ENCODE results near the gene NDST1.

Gene NDST1

GRCh38 chr5:150605546-150605945 is 97.6 kb downstream of the NDST1 start:
- no peak for ATAC-seq
- TF ChIP-seq ZFP30 (CRISPR knock-in tag; IDR thresholded peaks at IDR 0.05) (no peak), TSHZ2 (CRISPR knock-in tag; IDR thresholded peaks at IDR 0.05) (no peak), ZNF565 (CRISPR knock-in tag; conservative IDR thresholded peaks at IDR 0.05; ENCODE audit: low read depth) (no peak), CSRNP3 (CRISPR knock-in tag; IDR thresholded peaks at IDR 0.05) (no peak), BACH2 (CRISPR knock-in tag; IDR thresholded peaks at IDR 0.05; ENCODE audit: borderline replicate concordance) (no peak)
- TF ChIP-seq, protein P1, sequence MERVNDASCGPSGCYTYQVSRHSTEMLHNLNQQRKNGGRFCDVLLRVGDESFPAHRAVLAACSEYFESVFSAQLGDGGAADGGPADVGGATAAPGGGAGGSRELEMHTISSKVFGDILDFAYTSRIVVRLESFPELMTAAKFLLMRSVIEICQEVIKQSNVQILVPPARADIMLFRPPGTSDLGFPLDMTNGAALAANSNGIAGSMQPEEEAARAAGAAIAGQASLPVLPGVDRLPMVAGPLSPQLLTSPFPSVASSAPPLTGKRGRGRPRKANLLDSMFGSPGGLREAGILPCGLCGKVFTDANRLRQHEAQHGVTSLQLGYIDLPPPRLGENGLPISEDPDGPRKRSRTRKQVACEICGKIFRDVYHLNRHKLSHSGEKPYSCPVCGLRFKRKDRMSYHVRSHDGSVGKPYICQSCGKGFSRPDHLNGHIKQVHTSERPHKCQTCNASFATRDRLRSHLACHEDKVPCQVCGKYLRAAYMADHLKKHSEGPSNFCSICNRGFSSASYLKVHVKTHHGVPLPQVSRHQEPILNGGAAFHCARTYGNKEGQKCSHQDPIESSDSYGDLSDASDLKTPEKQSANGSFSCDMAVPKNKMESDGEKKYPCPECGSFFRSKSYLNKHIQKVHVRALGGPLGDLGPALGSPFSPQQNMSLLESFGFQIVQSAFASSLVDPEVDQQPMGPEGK (CRISPR knock-in tag; IDR thresholded peaks at IDR 0.05; ENCODE audit: borderline replicate concordance): no peak

DNA sequence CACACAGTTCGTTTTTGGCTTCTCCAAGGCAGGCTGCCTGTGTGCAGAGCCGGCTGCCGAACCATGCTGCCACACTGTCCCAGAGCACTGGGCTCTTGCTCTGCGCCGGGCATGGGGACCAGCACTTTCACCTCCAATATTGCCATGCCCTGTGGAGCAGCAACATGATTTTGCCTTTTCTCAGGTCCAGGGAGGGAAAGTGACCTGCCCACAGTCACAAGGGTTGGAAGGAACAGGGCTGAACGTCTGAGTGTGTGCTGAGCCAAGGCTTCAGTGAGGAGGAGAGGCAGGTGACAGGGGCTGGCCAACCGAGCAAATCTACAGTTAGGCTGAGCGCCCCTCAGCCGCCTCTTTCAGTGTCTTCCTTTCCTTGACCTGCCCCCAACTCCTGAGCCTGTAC is 98.5 kb downstream of the NDST1 start:
- ATAC-seq: no peak
- no peak for TF ChIP-seq PPARA (CRISPR knock-in tag; IDR thresholded peaks at IDR 0.05; ENCODE audit: borderline replicate concordance)
- TF ChIP-seq ZNF565 (CRISPR knock-in tag; conservative IDR thresholded peaks at IDR 0.05; ENCODE audit: low read depth): no peak
- no peak for TF ChIP-seq CSRNP3 (CRISPR knock-in tag; IDR thresholded peaks at IDR 0.05)
- TF ChIP-seq, protein P1 (CRISPR knock-in tag; IDR thresholded peaks at IDR 0.05; ENCODE audit: borderline replicate concordance): no peak
- TF ChIP-seq ZNF8 (CRISPR knock-in tag; IDR thresholded peaks at IDR 0.05): no peak
- no peak for TF ChIP-seq RARB (CRISPR knock-in tag; IDR thresholded peaks at IDR 0.05)
- TF ChIP-seq ZFP3 (CRISPR knock-in tag; IDR thresholded peaks at IDR 0.05): no peak
- no peak for TF ChIP-seq GLIS3 (CRISPR knock-in tag; IDR thresholded peaks at IDR 0.05)
- no peak for TF ChIP-seq ZFP30 (CRISPR knock-in tag; IDR thresholded peaks at IDR 0.05)
- no peak for TF ChIP-seq POU6F1 (CRISPR knock-in tag; IDR thresholded peaks at IDR 0.05; ENCODE audit: borderline replicate concordance, low read depth)
- no peak for TF ChIP-seq ZC3H10 (CRISPR knock-in tag; IDR thresholded peaks at IDR 0.05)
- no peak for TF ChIP-seq BACH2 (CRISPR knock-in tag; IDR thresholded peaks at IDR 0.05; ENCODE audit: borderline replicate concordance)
- TF ChIP-seq SNAI2 (CRISPR knock-in tag; IDR thresholded peaks at IDR 0.05): no peak
- no peak for TF ChIP-seq ESRRG (CRISPR knock-in tag; IDR thresholded peaks at IDR 0.05)
- no peak for TF ChIP-seq TOX (CRISPR knock-in tag; IDR thresholded peaks at IDR 0.05; ENCODE audit: borderline replicate concordance)
- TF ChIP-seq, protein P2, sequence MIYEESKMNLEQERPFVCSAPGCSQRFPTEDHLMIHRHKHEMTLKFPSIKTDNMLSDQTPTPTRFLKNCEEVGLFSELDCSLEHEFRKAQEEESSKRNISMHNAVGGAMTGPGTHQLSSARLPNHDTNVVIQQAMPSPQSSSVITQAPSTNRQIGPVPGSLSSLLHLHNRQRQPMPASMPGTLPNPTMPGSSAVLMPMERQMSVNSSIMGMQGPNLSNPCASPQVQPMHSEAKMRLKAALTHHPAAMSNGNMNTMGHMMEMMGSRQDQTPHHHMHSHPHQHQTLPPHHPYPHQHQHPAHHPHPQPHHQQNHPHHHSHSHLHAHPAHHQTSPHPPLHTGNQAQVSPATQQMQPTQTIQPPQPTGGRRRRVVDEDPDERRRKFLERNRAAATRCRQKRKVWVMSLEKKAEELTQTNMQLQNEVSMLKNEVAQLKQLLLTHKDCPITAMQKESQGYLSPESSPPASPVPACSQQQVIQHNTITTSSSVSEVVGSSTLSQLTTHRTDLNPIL (CRISPR knock-in tag; IDR thresholded peaks at IDR 0.05; ENCODE audit: low read depth): no peak
- no peak for TF ChIP-seq CSDC2 (CRISPR knock-in tag; IDR thresholded peaks at IDR 0.05)
- no peak for TF ChIP-seq ZNF70 (CRISPR knock-in tag; IDR thresholded peaks at IDR 0.05)
- TF ChIP-seq TCF4 (CRISPR knock-in tag; IDR thresholded peaks at IDR 0.05; ENCODE audit: borderline replicate concordance): no peak

Data from SK-N-SH treated with all-trans-retinoic acid at 6 μM for 48 hours (cell line).